ENCODE results near the gene DCLK3. TPM values are rescaled to one million over a fixed set of nuclear protein-coding genes. Genes with fewer than 3 reads are reported as not detected.

Gene DCLK3
- total and polyA plus RNA-seq, 2 of the 8 experiments (the other 6 are each of a cell fraction or from before 2014, with no cell fraction given): 0.27 to 0.63 TPM

GRCh38 chr3:36792342-36792741 lies 28.0 kb upstream of the DCLK3 start:
- no peak overlapping the region for H3K9ac ChIP-seq (replicated peaks in 1 of 4; ENCODE audit: extremely low read depth in 1 of 4, low read depth in 3 of 4, low read length in 3 of 4)
- no peak overlapping the region for H3K56ac ChIP-seq (replicated peaks; ENCODE audit: insufficient read length, low read depth, low read length)
- H3K4me2 ChIP-seq (ENCODE audit: insufficient read depth in 1 of 2, low read depth in 2 of 2, low read length in 2 of 2): no peak overlapping the region
- POLR2A ChIA-PET (ENCODE audit: partially characterized antibody): interaction anchor here (1.0 kb wide), 1 partner anchor 76 kb away, joined by 3 read pairs; no protein-coding TSS in a partner anchor
- no peak overlapping the region for H2BK120ac ChIP-seq (replicated peaks; ENCODE audit: low read depth, low read length)
- no peak overlapping the region for H4K5ac ChIP-seq (ENCODE audit: insufficient read length, low read depth, low read length)
- 39% methylated on average over 4 of the region's 4 CpGs; no CpG with 5 or more reads in 1 of the 2 experiments for WGBS, 2 experiments (ENCODE audit: extremely low coverage in 1 of 2, insufficient coverage in 1 of 2, insufficient read length in 1 of 2, insufficient replicate concordance in 2 of 2, low coverage in 1 of 2, low lambda C conversion rate in 2 of 2, missing lambda C conversion rate in 1 of 2)
- no peak overlapping the region for H3K4me3 ChIP-seq (ENCODE audit: extremely low read depth in 1 of 4, insufficient read depth in 2 of 4, low read depth in 3 of 4, low read length in 4 of 4)
- no peak overlapping the region for H2AK5ac ChIP-seq (ENCODE audit: low read depth, low read length)
- no peaks in the 10 kb centered on the region for H3K79me2 ChIP-seq (ENCODE audit: control insufficient read depth in 1 of 2, insufficient read depth in 2 of 2, low read length in 2 of 2)
- no peak overlapping the region for H4K91ac ChIP-seq (replicated peaks; ENCODE audit: insufficient read length, low read length)
- H2BK5ac ChIP-seq (ENCODE audit: low read depth, low read length): no peak overlapping the region
- no peak overlapping the region for H3K23ac ChIP-seq (ENCODE audit: insufficient read length)
- H2BK12ac ChIP-seq (ENCODE audit: low read depth, low read length): no peak overlapping the region
- no peaks in the 10 kb centered on the region for H3K9me3 ChIP-seq (ENCODE audit: insufficient read depth in 2 of 2, low read depth in 1 of 2, low read length in 1 of 2)
- CTCF ChIA-PET (ENCODE audit: partially characterized antibody): interaction anchor here (0.6 to 10.8 kb wide), 41 partner anchors 8 to 711 kb away, joined by 3 to 125 read pairs (median 6); no protein-coding TSS in a partner anchor
- FAIRE-seq (peak; percentile 78), DNase-seq (ENCODE audit: low read depth in 1 of 2, low spot score in 2 of 2) (peak; percentile 29 to 66)
- H2BK15ac ChIP-seq (ENCODE audit: low read length): no peak overlapping the region
- peaks cover 2% of the 10 kb centered on the region; the same call in 1 of the 2 replicates for H3K23me2 ChIP-seq (ENCODE audit: low read depth, low read length)
- no peak overlapping the region for H2BK20ac ChIP-seq (ENCODE audit: low read length)
- H3K79me1 ChIP-seq (ENCODE audit: low read depth, low read length): no peaks in the 10 kb centered on the region
- no peaks in the 10 kb centered on the region for H4K20me1 ChIP-seq (replicated peaks in 1 of 2; ENCODE audit: control insufficient read depth in 1 of 2, insufficient read depth in 2 of 2, low read length in 2 of 2)
- H3K14ac ChIP-seq (ENCODE audit: insufficient read length): no peak overlapping the region
- H3K4ac ChIP-seq (replicated peaks; ENCODE audit: insufficient read length, low read depth, low read length): no peak overlapping the region
- no peaks in the 10 kb centered on the region for H3K4me1 ChIP-seq (replicated peaks in 1 of 4; ENCODE audit: control insufficient read depth in 3 of 4, insufficient read depth in 4 of 4, low read length in 3 of 4)
- no peak overlapping the region for H3K27ac ChIP-seq (ENCODE audit: low read depth, low read length)
- no peak overlapping the region for H4K8ac ChIP-seq (ENCODE audit: extremely low read depth, insufficient read depth, low read length)
- H2AFZ ChIP-seq (ENCODE audit: low read length): 0 out of 2 replicates have a peak overlapping the region, but pooled peaks have one; percentile 25
- H3K36me3 ChIP-seq (ENCODE audit: control insufficient read depth in 2 of 4, insufficient read depth in 4 of 4, low read length in 3 of 4): no peaks in the 10 kb centered on the region
- H3K27me3 ChIP-seq (replicated peaks in 1 of 4; ENCODE audit: control insufficient read depth in 3 of 4, extremely low read depth in 1 of 4, insufficient read depth in 3 of 4, low read length in 3 of 4): no peaks in the 10 kb centered on the region
- no peak overlapping the region for H3K18ac ChIP-seq (ENCODE audit: extremely low read depth, low read length)
- TF ChIP-seq EZH2 (IDR thresholded peaks at IDR 0.05; ENCODE audit: low read depth, low read length, severe bottlenecking) (no peak), ASH2L (IDR thresholded peaks at IDR 0.05; ENCODE audit: low read length) (no peak), RBBP5 (IDR thresholded peaks at IDR 0.05; ENCODE audit: borderline replicate concordance, low read depth, low read length) (no peak), NANOG (IDR thresholded peaks at IDR 0.05; ENCODE audit: insufficient read depth, low read depth, low read length, poor library complexity, severe bottlenecking) (no peak), SIN3A (conservative IDR thresholded peaks at IDR 0.05 in 1 of 2, IDR thresholded peaks at IDR 0.05 in 1 of 2; ENCODE audit: low read depth in 1 of 2, low read length in 2 of 2) (no peak), GTF2F1 (IDR thresholded peaks at IDR 0.05; ENCODE audit: borderline replicate concordance, low read depth, low read length) (no peak), BRCA1 (IDR thresholded peaks at IDR 0.05; ENCODE audit: low read depth, low read length) (no peak), RAD21 (IDR thresholded peaks at IDR 0.05 in 1 of 2, conservative IDR thresholded peaks at IDR 0.05 in 1 of 2; ENCODE audit: low read depth in 2 of 2, low read length in 2 of 2) (peak; percentile 90 to 95), SIX5 (IDR thresholded peaks at IDR 0.05; ENCODE audit: low read depth, low read length) (no peak), YY1 (IDR thresholded peaks at IDR 0.05; ENCODE audit: low read depth, low read length) (peak; percentile 59), MAFK (IDR thresholded peaks at IDR 0.05; ENCODE audit: low read depth, low read length) (no peak)
